IMR-90 (cell line): ENCODE measurements around the gene LLGL1. TPM values are rescaled to one million over a fixed set of nuclear protein-coding genes. Genes with fewer than 3 reads are reported as not detected.

Experiments used
- ATAC-seq: fragments of 200-7000 bp; cut with Tn5 transposase; 2 replicates; pipeline ENCODE4 v1.9.1; 2020; ENCODE audit warnings: low read depth, mild to moderate bottlenecking, moderate library complexity
- BruUV-seq: library from RNA; stranded (reverse); fragments of 400-500 nt; replicated peaks from 2 replicates; lab custom pipeline; 2021; lab: Mats Ljungman, UMichigan
- CTCF ChIA-PET: fragments of 300-600 bp; formaldehyde crosslinking; extraction: SDS; loops from one replicate; lab custom pipeline; 2021; ENCODE audit warnings: antibody characterized with exemption; lab: Yijun Ruan, JAX
- POLR2A ChIA-PET: fragments of 300-600 bp; sonication (Branson Sonifier 250); formaldehyde crosslinking; loops from one replicate; lab custom pipeline; 2022; ENCODE audit warnings: antibody characterized with exemption; ENCODE audit not compliant: unreplicated experiment; lab: Charles Lee
- DNase-seq: peaks from one replicate; pipeline ENCODE4 v3.0.0; 2013
- H2AFZ ChIP-seq: replicated peaks from 2 replicates; pipeline ENCODE3; 2013; ENCODE audit warnings: low read length, mild to moderate bottlenecking; ENCODE audit not compliant: poor library complexity
- H2AK5ac ChIP-seq: 2 replicates; pipeline ENCODE4 v1.6.1; 2013; ENCODE audit warnings: low read depth, low read length, inconsistent platforms
- H2AK9ac ChIP-seq: replicated peaks from 2 replicates; pipeline ENCODE3; 2013; ENCODE audit warnings: mild to moderate bottlenecking, low read depth, low read length, moderate library complexity; ENCODE audit not compliant: poor library complexity
- H2BK120ac ChIP-seq: 2 replicates; pipeline ENCODE4 v1.6.1; 2013; ENCODE audit warnings: low read depth, low read length, inconsistent platforms
- H2BK15ac ChIP-seq: 3 replicates; pipeline ENCODE4 v1.6.1; 2013; ENCODE audit warnings: low read depth, low read length, inconsistent platforms
- H2BK20ac ChIP-seq: 2 replicates; pipeline ENCODE4 v1.6.1; 2013; ENCODE audit warnings: low read depth, mild to moderate bottlenecking, inconsistent platforms, low read length, moderate library complexity
- H2BK5ac ChIP-seq: 2 replicates; pipeline ENCODE4 v1.6.1; 2013; ENCODE audit warnings: mild to moderate bottlenecking, low read depth, low read length, inconsistent platforms; ENCODE audit not compliant: poor library complexity, severe bottlenecking
- H3K14ac ChIP-seq: replicated peaks from 2 replicates; pipeline ENCODE4 v1.6.1; 2013; ENCODE audit warnings: low read depth, low read length, inconsistent platforms
- H3K18ac ChIP-seq: 2 replicates; pipeline ENCODE4 v1.6.1; 2013; ENCODE audit warnings: low read depth, low read length, control low read depth
- H3K23ac ChIP-seq: 2 replicates; pipeline ENCODE4 v1.6.1; 2013; ENCODE audit warnings: low read depth, low read length, inconsistent platforms
- H3K27ac ChIP-seq: 2 replicates; pipeline ENCODE4 v1.5.1; 2013; ENCODE audit warnings: mild to moderate bottlenecking, control low read depth, low read length; ENCODE audit not compliant: insufficient read depth
- H3K27me3 ChIP-seq: 2 replicates; pipeline ENCODE4 v1.6.1; 2013; ENCODE audit warnings: low read length; ENCODE audit not compliant: control insufficient read depth, insufficient read depth
- H3K36me3 ChIP-seq: 2 replicates; pipeline ENCODE4 v1.6.1; 2013; ENCODE audit warnings: low read length, mixed read lengths; ENCODE audit not compliant: control insufficient read depth, insufficient read depth
- H3K4ac ChIP-seq: 2 replicates; pipeline ENCODE4 v1.6.1; 2013; ENCODE audit warnings: low read depth, low read length, inconsistent platforms
- H3K4me1 ChIP-seq: 2 replicates; pipeline ENCODE4 v1.6.1; 2013; ENCODE audit warnings: low read length, mixed read lengths; ENCODE audit not compliant: control insufficient read depth, insufficient read depth
- H3K4me2 ChIP-seq: 2 replicates; pipeline ENCODE4 v1.6.1; 2013; ENCODE audit warnings: low read depth, mild to moderate bottlenecking, control low read depth, low read length, moderate library complexity
- H3K4me3 ChIP-seq: 2 replicates; pipeline ENCODE4 v1.5.1; 2013; ENCODE audit warnings: low read depth, mild to moderate bottlenecking, control low read depth, low read length, moderate library complexity; ENCODE audit not compliant: insufficient read depth
- H3K56ac ChIP-seq: 2 replicates; pipeline ENCODE4 v1.6.1; 2013; ENCODE audit warnings: low read length, inconsistent platforms; ENCODE audit not compliant: insufficient read depth; ENCODE audit errors: extremely low read depth
- H3K79me1 ChIP-seq, 2 experiments: 2 replicates each; pipeline ENCODE4 v1.6.1; 2013; ENCODE audit warnings: low read length in 2 of 2, inconsistent platforms in 1 of 2, low read depth in 1 of 2
- H3K9ac ChIP-seq: 2 replicates; pipeline ENCODE4 v1.6.1; 2013; ENCODE audit warnings: low read depth, low read length, control low read depth
- H3K9me1 ChIP-seq: 2 replicates; pipeline ENCODE4 v1.6.1; 2013; ENCODE audit warnings: low read length, inconsistent platforms; ENCODE audit not compliant: insufficient read depth
- H3K9me3 ChIP-seq: 2 replicates; pipeline ENCODE4 v1.6.1; 2013; ENCODE audit warnings: low read length; ENCODE audit not compliant: control insufficient read depth, insufficient read depth
- H4K20me1 ChIP-seq: 2 replicates; pipeline ENCODE4 v1.6.1; 2013; ENCODE audit warnings: low read length, inconsistent platforms; ENCODE audit not compliant: insufficient read depth
- H4K5ac ChIP-seq: 2 replicates; pipeline ENCODE4 v1.6.1; 2013; ENCODE audit warnings: mild to moderate bottlenecking, low read depth, low read length, control low read depth
- H4K8ac ChIP-seq, 2 experiments: 2 replicates each; pipeline ENCODE4 v1.6.1; 2013; ENCODE audit warnings: low read depth in 2 of 2, low read length in 2 of 2, control low read depth in 1 of 2, inconsistent platforms in 1 of 2
- H4K91ac ChIP-seq: 2 replicates; pipeline ENCODE4 v1.6.1; 2013; ENCODE audit warnings: low read depth, low read length, inconsistent platforms; ENCODE audit not compliant: insufficient read depth
- BHLHE40 ChIP-seq: fragments of 150-350 bp; IDR thresholded peaks from 2 replicates; pipeline ENCODE4 v1.6.1; 2016; ENCODE audit warnings: mild to moderate bottlenecking, low read depth, low read length
- FOS ChIP-seq: fragments of 150-350 bp; IDR thresholded peaks from 2 replicates; pipeline ENCODE4 v1.6.1; 2016; ENCODE audit warnings: low read depth, low read length
- MAZ ChIP-seq: IDR thresholded peaks from 2 replicates; pipeline ENCODE4 v1.6.1; 2012; ENCODE audit warnings: low read depth, mild to moderate bottlenecking, low read length, improper control_type of control experiment, moderate library complexity, borderline replicate concordance
- MXI1 ChIP-seq: IDR thresholded peaks from 2 replicates; pipeline ENCODE4 v1.6.1; 2012; ENCODE audit warnings: low read depth, mild to moderate bottlenecking, low read length, moderate library complexity, borderline replicate concordance
- RAD21 ChIP-seq: IDR thresholded peaks from 2 replicates; pipeline ENCODE4 v1.6.1; 2012; ENCODE audit warnings: low read length, improper control_type of control experiment
- RCOR1 ChIP-seq: IDR thresholded peaks from 2 replicates; pipeline ENCODE4 v1.6.1; 2012; ENCODE audit warnings: mild to moderate bottlenecking, low read length, improper control_type of control experiment; ENCODE audit not compliant: insufficient replicate concordance
- SMC3 ChIP-seq: fragments of 150-350 bp; IDR thresholded peaks from 2 replicates; pipeline ENCODE4 v1.6.1; 2016; ENCODE audit warnings: low read depth, mild to moderate bottlenecking, antibody characterized with exemption, low read length, moderate library complexity
- WGBS, 2 experiments: methylation state at CpG; one replicate each; pipeline versions ENCODE4 v1.1.5 to v1.1.7; 2013; ENCODE audit warnings: missing lambda C conversion rate in 2 of 2; ENCODE audit not compliant: insufficient read length in 1 of 2; ENCODE audit errors: extremely low coverage in 2 of 2; 5-methylcytosine and 5-hydroxymethylcytosine counted together
- dilution Hi-C: fragments of 300-500 bp; cut with HindIII; formaldehyde crosslinking; loops from one replicate; pipeline ENCODE4 v1.14.3; 2018; ENCODE audit warnings: low sequenced_read_pairs; ENCODE audit not compliant: unreplicated experiment
- in situ Hi-C: fragments of 300-500 bp; cut with MboI; formaldehyde crosslinking; loops from 3 replicates; pipeline ENCODE4 v1.14.3; 2019; ENCODE audit warnings: low sequenced_read_pairs, inconsistent platforms, mixed read lengths
- intact Hi-C: fragments of 100-400 bp; cut with micrococcal nuclease; formaldehyde crosslinking; loops from 2 replicates; pipeline ENCODE4 v1.10.0; 2022
- polyA plus RNA-seq, 3 experiments: library from polyadenylated mRNA; depleted of rRNA; stranded (reverse); fragments of >200 nt; gene quantifications; 2 replicates each; pipeline ENCODE4 v1.2.3, GENCODE V29; 2012; ENCODE audit warnings: low replicate concordance in 1 of 3
- total RNA-seq: library from RNA; depleted of rRNA; stranded (reverse); fragments of >200 nt; gene quantifications from 2 replicates; pipeline ENCODE4 v1.2.3, GENCODE V29; 2012
- TF ChIP-seq, protein P1 (sequence below): fragments of 150-350 bp; IDR thresholded peaks from 2 replicates; pipeline ENCODE4 v1.6.1; 2017; ENCODE audit warnings: mild to moderate bottlenecking, antibody characterized with exemption, low read length, low read depth

LLGL1 gene
- total and polyA plus RNA-seq, 2 of the 4 experiments (the other 2 are of a cell fraction), result 40.1 to 52.9 TPM

DNA sequence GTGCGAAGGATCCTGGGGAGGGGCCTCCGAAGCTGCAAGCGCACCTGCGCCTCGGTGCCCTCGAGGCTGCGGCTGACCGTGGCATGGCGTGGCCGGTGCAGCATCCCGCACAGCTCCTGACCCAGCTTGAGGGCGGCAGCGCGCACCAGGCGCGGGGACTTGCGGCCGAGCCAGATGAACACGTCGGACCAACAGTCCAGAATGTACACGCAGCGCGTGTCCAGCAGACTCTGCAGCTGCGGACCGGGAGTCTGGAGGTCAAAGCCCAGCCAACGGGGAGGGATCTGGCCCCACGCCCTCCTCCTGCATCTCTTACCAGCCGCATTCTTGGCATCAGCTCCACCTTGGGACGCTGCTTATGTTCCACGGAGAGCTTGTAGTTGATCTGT lies 22.2 kb downstream of the LLGL1 start:
- Histone ChIP-seq H2BK20ac (no peak overlapping the region), H3K4me1 (no peaks in the 10 kb centered on the region), H3K4ac (no peak overlapping the region), H2AK9ac (peak overlapping the region; percentile 52), H2BK15ac (no peak overlapping the region), H4K20me1 (peaks cover 35% of the 10 kb centered on the region), H3K27ac (no peak overlapping the region), H3K18ac (no peak overlapping the region), H3K27me3 (no peaks in the 10 kb centered on the region), H3K9me3 (no peaks in the 10 kb centered on the region), H3K79me1 (peaks cover 3 to 26% of the 10 kb centered on the region in 2 experiments; a peak in 2 of 4 replicates), H4K5ac (no peak overlapping the region), H3K36me3 (peaks cover 83% of the 10 kb centered on the region), H3K23ac (no peak overlapping the region), H2AFZ (peak overlapping the region; percentile 41), H2AK5ac (no peak overlapping the region), H3K4me2 (no peak overlapping the region), H3K9me1 (peaks cover 3% of the 10 kb centered on the region), H2BK120ac (no peak overlapping the region), H3K4me3 (no peak overlapping the region), H3K56ac (no peak overlapping the region), H4K8ac (no peak overlapping the region), H2BK5ac (no peak overlapping the region), H3K14ac (no peak overlapping the region), H3K9ac (no peak overlapping the region), H4K91ac (no peak overlapping the region)
- intact Hi-C loops, result no loop called here
- TF ChIP-seq MAZ, result no peak
- TF ChIP-seq BHLHE40, result no peak
- TF ChIP-seq, protein P1, sequence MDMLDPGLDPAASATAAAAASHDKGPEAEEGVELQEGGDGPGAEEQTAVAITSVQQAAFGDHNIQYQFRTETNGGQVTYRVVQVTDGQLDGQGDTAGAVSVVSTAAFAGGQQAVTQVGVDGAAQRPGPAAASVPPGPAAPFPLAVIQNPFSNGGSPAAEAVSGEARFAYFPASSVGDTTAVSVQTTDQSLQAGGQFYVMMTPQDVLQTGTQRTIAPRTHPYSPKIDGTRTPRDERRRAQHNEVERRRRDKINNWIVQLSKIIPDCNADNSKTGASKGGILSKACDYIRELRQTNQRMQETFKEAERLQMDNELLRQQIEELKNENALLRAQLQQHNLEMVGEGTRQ, result no peak
- no peak for TF ChIP-seq RCOR1
- TF ChIP-seq SMC3, result no peak
- TF ChIP-seq RAD21, result no peak
- no peak for TF ChIP-seq FOS
- no peak for TF ChIP-seq MXI1
- WGBS, 2 experiments, result 92% methylated on average over 25 of the region's 30 CpGs; no CpG with 5 or more reads in 1 of the 2 experiments
- dilution Hi-C loops, result no loop called here
- CTCF ChIA-PET, result no interaction called here
- no TSS peak for BruUV-seq
- ATAC-seq (no peak), DNase-seq (no peak)
- POLR2A ChIA-PET, result no interaction called here
- in situ Hi-C loops, result no loop called here
